ENCODE results near the gene KEL. TPM values are rescaled to one million over a fixed set of nuclear protein-coding genes. Genes with fewer than 3 reads are reported as not detected.

The KEL gene
- total RNA-seq, 1 donor from 2014 or later, result 0.57 TPM

DNA sequence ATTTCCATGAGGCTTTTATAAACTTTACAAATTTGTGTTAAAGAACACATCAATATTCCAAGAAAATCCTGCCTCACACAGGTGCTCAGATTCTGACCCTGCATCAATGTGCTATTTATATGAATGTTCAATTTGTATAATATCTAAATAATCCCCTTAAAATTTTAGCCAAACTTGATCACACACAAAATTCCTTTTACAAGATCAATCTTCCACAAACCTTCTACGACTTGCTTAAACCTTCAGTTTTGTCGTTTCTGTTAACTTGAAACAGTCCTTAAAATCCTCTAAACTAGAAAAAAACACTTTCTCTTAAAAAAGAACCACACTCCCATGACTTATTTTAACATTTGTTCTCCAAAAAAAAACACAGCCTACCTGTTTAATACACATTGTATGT lies 56.4 kb downstream of the KEL start:
- DNase-seq (ENCODE audit: low spot score), result no peak
- intact Hi-C loops (cut with DNase I), result no loop called here

DNA sequence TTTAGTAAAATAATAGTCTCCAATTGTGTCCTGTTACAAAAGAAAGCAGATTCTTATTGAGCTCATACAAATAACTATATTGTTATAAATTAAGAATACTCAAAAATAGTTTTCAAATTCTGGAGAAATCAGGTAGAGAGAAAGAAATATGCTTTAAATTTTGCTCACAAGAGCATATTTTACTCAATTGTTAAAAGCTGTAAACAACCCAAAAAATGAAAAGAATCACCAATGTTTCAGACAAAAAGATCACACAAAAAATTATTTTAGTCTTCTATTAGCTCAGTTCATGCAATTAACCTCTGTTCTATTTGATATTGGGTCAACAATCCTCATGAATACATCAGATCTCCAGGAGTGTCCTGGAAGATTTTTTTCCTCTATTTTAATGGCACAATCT lies 58.0 kb downstream of the KEL start:
- DNase-seq (ENCODE audit: low spot score), result no peak
- intact Hi-C loops (cut with DNase I), result no loop called here

DNA sequence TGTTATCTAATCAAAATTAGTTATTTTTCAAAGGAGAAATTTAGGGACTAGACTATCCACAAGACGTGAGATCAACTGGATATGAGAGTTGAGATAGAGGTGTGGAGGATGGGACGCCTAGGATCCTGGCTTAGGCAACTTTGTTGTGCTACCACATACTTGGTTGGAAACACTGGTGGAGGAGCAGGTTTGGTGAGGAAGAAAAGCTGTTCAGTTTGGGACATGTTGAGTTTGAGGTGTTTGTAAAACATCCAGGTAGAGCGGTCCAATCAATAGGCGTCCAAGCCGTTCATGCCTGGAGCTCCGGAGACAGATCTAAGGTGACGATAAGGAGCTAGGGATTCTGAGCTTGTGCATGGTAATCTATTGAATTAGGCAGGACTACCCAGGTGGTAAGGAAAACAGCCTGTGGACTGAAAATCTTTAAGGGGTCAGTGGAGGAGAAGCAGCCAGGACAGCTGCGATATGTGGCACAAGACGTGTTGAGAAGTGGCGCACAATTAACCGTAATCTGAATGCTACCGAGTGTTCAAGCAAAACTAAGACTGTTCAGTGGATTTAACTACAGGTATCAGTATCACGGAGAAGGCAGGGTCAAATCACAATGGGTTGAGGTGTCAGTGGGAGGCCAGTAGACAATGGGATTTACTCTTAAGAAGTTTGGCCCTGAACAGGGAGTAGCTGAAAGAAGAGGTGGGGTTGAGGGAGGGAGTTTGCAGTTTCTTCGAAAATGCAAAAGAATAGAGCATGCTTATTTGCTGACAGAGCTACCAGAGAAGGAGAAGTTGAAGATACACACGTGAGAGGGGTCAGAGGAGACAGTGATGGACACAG lies 60.5 kb downstream of the KEL start:
- intact Hi-C loops (cut with DNase I), result no loop called here
- DNase-seq (ENCODE audit: low spot score), result no peak

DNA sequence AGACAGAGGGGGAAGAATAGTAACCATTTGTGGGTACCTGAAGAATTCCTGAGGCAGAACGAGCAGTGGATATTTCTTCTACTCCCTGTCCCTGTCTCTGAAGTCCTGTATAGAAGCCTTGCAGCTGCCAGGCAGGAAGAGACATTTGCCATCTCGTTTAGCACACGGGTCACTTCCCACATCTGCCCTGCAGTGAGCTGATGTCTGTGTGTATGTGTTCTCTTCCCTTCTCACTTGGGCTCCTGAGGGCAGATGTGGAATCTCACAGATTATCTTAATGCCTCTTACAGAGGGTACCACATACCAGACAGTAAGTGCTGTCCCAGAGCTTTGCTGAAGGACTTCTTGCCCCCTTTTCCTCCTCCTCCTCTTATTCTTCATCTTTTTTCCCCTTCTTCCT lies 62.5 kb downstream of the KEL start:
- no peak for DNase-seq (ENCODE audit: low spot score)
- intact Hi-C loops (cut with DNase I), result no loop called here

DNA sequence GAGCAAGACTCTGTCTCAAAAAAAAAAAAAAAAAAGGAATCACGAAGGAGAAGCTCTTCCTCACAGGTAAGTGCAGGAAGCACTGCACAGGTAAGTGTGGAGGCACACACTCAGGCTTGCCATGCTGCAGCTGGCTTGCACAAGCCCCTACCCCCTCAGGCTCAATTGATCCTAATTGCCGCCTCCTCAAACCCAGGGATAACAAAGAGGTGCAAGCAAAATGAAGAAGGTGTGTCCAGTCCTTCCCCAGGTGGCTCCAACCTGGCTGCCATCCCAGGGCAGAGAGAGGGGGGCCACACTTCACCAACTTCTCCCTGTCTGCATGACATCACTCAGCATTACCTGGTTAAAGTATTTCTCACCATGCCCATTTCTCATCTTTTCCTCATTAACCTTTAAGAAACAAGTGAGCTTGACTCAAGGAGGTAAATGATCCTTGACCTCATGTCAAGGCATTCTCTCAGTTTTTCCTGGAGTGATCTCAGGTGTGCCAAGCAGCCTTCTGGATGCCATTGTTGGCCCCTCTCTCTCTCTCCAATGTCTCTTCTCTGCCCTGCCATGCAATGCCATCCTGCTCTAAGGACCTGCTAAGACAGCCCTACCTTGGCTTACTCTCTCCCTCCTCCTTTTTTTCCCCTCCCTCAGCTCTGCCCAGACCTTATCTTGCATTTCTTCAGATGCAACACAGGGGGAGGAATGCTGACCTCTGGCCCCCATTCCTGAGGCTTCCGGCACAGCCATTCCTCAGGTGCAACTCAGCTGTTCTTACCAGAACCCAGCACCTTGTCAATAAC lies 63.6 kb downstream of the KEL start:
- no peak for DNase-seq (ENCODE audit: low spot score)
- intact Hi-C loops (cut with DNase I), result no loop called here

DNA sequence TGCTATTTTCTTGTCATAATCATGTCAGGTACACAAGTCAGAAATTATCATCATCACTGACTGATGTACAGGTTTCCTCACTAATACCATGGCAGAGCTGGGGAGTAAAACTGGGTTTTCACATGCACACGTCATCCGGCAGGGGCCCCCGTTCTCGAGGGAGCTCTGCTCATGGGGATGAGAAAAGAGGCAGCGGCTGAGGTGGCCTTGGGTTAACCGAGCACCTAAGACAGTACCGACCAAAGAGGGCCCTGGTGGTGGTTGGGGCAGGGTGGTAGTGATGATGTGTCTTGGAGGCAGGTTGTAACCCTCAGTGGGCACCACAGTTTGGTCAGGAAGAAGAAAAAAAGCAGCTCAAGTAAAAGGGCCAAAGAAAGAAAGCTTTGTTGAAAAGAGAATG lies 64.5 kb downstream of the KEL start:
- intact Hi-C loops (cut with DNase I), result no loop called here
- no peak for DNase-seq (ENCODE audit: low spot score)

DNA sequence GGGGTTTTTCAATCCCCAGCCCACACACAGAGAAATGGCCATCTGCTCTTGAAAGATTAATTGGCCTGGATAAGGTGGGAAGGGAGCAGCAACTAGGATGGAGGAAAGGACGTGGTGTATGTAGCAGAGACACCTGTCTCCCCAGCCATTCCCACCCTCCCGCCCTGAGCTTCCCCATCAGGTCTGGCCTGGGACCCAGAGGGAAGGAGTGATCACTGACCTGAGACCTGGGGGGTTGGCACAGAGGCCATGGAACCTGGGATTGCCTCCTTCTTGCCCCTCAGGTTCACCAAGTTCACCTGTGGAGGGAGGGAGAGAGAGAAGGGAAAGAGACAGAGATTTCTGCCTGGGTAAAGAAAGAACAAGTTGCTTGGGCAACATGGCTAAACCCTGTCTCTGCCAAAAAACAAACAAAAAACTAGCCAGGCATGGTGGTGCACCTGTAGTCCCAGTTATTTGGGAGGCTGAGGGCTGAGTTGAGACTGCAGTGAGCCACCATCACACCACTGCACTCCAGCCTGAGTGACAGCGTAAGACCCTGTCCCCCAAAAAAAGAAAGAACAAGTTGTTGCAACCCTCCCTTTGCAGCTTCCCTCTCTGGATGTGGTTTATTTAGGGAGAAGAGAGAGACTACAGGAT lies 65.3 kb downstream of the KEL start:
- intact Hi-C loops (cut with DNase I), result no loop called here
- no peak for DNase-seq (ENCODE audit: low spot score)

DNA sequence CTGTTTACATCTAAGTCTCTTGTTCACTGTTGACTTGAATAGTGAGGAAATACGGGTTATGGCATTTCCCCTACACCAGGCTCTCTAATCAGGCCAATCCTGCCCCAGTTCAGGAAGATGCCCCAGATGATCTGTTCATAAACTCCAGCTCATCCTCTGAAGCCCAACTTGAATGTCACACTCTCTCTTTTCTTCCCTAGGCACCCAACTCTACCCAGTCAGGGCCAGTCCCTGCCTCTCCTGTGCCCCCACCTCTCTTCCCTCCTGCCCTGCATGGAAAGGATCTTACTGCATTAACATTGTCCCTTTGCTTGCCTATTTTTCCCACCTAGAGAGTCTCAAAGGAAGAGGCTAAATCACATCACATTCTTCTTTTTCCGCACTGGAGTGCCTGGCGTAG lies 66.0 kb downstream of the KEL start:
- DNase-seq (ENCODE audit: low spot score), result no peak
- intact Hi-C loops (cut with DNase I), result no loop called here

DNA sequence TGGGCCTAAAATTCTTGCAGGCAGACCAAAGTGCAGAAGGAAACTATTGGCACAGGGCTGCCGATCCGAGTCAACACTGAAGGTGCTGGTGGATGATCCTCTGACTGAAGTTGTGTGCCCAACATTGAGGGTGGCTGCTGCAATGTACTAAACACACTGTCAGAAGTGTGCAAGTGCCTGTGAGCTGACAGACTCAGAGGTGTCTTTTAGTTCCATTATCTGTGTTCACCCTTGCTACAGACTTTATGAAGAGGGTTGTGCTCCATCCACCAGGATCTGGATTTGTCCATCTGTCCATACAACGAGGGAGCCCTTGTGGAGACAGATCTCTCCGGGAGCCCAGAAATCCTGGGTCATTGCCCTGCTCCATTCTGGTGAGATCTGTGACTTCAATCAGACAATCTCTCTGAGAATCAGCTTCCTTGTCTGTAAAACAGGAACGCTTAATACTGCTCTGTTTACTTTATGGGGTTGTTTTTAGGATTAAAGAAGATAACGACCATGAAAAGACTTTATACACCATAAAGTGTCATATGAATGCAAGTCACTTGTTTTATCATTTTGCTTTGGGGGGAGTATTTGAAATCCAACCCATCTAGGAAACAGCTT lies 67.1 kb downstream of the KEL start:
- DNase-seq (ENCODE audit: low spot score), result peak; percentile 27
- intact Hi-C loops (cut with DNase I), result no loop called here

DNA sequence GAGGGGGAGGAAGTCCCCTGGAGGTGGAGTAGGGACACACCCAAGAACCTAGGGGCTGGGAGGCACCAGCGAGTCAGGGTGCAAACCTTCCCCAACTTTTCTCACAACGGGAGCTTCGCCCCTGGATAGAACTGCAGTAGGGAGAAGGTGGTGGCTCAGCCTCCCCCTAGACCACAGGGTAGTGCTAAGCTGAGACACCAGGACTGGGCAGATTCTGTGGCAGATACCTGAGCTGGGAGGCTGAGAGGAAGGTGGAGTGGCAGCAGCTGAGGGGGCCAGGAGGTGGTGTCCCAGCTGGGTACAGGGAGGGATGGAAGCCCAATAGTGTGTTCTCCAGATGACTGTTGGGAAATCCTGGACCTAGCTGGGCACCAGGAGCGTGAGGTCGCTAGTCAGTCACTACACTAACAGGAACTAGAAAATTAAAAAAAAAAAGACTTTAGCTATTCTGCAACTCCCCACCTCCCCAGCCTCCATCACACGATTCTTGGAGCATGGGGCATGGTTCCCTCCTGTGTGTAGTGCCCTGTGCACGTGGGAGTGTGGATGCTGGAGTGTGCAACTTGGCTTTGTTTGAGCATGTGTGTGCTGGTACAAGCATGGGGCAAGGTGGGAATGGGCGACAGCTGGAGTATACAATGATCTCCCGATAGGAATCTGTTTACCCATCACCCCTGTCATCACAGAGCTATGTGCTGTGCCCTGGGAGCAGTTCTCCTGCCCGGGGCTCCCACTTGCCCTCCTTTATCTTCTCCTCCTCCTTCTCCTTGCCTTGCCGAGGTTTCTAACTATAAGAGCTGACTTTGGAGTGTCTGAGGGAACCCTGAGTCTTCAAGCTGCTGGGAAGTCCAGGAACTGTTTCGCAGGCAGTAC lies 67.8 kb downstream of the KEL start:
- DNase-seq (ENCODE audit: low spot score), result peak; percentile 41
- intact Hi-C loops (cut with DNase I), result no loop called here

DNA sequence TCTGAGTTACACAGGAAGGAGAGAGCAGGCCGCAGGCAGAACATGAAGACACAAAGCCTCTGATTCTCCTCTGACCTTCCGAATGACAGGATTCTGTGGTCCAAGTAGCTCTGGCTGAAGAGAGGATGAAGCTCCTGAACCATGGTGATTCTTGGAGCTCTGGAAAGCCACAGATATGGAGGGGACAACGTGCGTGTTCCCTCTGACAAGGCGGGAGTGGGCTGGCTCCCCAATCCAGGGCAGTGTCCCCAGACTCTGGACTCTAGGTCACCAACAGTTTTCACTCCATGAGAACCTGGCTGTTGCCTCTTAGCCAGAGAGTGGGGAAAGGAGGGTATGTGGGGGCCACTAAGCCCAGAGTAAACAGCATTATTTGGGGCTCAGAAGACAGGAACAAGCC lies 69.2 kb downstream of the KEL start:
- DNase-seq (ENCODE audit: low spot score), result no peak
- intact Hi-C loops (cut with DNase I), result no loop called here

DNA sequence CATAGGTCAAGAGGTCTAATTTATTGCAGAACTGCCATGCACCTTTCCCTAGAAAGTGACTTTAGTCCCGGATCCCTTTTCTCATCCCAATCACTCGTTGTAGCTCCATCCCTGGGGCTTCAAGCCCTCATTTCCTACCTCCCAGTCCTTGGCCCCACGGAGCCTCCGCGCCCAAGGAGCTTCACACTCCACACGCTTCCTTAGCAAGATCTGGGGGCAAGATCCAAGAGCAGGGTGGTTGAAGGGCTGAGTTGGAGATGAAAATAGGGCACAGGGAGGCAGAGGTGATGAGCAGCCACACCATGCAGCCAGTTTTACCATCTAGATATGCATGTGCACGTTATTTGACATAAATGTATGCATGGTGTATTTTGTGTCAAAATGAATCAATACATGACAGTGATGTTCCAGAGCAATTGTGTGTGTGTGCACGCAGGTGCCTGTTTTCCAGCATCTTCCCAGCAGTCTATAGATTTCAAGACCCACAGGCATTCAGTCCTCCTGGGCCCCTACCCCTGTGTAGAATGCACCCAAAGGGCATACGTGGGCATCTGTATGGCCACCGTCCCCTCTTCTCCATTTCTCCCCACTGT lies 70.6 kb downstream of the KEL start:
- no peak for DNase-seq (ENCODE audit: low spot score)
- intact Hi-C loops (cut with DNase I), result no loop called here

Other genes with a start within 250 kb of the KEL start
- gene PRSS1, start 212.9 kb downstream of the KEL start, total RNA-seq, result not detected
- gene PRSS2, start 191.4 kb downstream of the KEL start, total RNA-seq, result not detected
- gene EPHB6, start 107.3 kb downstream of the KEL start, total RNA-seq, result 2.0 TPM
- gene TRPV6, start 76.6 kb downstream of the KEL start, total RNA-seq, result not detected
- gene TRPV5, start 28.6 kb downstream of the KEL start, total RNA-seq, result not detected
- gene LLCFC1, start 22.9 kb downstream of the KEL start, total RNA-seq, result not detected
- gene OR9A2, start 64.8 kb upstream of the KEL start, total RNA-seq, result not detected
- gene OR6V1, start 90.0 kb upstream of the KEL start, total RNA-seq, result not detected
- not detected for gene PIP, start 169.7 kb upstream of the KEL start, total RNA-seq
- gene TAS2R39, start 221.1 kb upstream of the KEL start, total RNA-seq, result not detected

Data from cardiac septum (tissue), 1 donor.